Cardiac fibroblast (primary cell): ENCODE results near the gene DCP1B.

ENCODE experiments used
- DNase-seq, 2 donors: peaks; one replicate each; pipeline versions ENCODE4 v3.0.0 to v3.0.0-alpha.2; 2010; ENCODE audit warnings: low read depth in 2 of 2
- H3K4me3 ChIP-seq, 2 donors: replicated peaks in 1 of 2; 1 replicate in 1 of 2; 2 replicates in 1 of 2; pipeline ENCODE4 v1.5.1; 2011; ENCODE audit warnings: low read depth in 2 of 2, low read length in 2 of 2, mild to moderate bottlenecking in 2 of 2, moderate library complexity in 1 of 2
- TF ChIP-seq, protein P1 (sequence below): IDR thresholded peaks from one replicate; pipeline ENCODE4 v1.5.1; 2011; ENCODE audit warnings: low read depth, mild to moderate bottlenecking, low read length, inconsistent platforms

The DCP1B gene

DNA sequence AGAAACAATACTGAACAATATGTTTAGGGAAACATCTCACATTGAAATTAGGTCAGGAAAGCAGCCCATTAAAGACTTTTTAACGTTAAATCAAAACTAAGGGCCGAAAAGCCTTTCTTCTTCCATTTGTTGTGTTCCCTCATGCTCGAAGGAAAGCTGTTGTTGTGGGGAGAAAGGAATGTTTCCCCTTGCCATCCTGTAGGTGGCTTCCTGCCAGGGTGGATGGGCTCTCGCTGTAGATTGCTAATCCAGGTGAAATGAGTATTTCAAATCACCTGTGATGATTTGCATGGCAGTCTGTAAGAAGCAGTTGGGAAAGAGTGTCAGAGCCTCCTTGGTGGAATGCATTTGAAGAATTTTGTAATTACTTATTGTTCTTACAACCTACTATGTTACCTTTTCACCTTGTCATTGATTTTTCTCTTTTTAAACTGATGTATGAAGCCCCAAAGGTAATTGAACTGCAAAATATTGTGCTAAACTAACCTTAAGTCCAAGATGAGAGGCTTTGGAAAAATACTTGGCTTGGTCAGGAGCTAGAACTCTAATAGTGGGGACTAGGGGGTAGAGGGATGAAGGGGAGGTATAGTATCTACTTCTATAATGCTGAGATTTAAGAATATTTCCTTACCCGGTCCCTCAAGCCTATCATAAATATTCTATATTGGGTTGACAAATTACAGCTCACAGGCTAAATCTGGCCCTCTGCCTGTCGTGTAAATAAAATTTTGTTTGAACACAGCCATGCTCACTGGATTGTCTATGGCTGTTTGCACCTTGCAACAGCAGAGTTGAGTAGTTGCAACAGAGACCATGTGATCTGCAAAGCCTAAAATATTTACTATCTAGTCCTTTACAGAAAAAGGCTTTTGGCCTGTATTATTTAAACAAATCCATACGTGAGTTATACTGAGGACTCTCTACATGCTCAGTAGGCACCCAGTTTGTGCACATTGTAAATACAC is 7.7 kb upstream of the DCP1B start:
- DNase-seq: no peak
- TF ChIP-seq, protein P1, sequence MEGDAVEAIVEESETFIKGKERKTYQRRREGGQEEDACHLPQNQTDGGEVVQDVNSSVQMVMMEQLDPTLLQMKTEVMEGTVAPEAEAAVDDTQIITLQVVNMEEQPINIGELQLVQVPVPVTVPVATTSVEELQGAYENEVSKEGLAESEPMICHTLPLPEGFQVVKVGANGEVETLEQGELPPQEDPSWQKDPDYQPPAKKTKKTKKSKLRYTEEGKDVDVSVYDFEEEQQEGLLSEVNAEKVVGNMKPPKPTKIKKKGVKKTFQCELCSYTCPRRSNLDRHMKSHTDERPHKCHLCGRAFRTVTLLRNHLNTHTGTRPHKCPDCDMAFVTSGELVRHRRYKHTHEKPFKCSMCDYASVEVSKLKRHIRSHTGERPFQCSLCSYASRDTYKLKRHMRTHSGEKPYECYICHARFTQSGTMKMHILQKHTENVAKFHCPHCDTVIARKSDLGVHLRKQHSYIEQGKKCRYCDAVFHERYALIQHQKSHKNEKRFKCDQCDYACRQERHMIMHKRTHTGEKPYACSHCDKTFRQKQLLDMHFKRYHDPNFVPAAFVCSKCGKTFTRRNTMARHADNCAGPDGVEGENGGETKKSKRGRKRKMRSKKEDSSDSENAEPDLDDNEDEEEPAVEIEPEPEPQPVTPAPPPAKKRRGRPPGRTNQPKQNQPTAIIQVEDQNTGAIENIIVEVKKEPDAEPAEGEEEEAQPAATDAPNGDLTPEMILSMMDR: no peak
- H3K4me3 ChIP-seq: no peak overlapping the region

DNA sequence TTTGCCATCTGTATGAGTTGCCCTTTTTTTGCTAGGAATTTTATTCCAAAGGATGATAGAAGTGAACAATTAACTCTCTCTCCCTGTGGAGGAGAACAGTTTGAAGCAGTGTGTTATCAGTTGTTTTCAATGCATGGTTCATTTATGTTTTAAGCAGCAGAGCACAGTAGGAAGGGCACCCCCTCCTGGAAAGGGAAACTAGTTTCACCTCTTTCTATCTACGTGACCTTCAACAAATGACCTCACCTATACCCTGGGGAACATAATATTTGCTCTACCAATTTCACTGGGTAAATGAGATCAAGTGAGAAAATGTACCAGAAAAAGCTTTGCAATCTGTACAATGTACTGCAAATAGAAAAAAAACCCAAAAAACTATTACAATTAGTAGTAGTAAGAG is 5.4 kb upstream of the DCP1B start:
- no peak for DNase-seq
- no peak overlapping the region for H3K4me3 ChIP-seq
- TF ChIP-seq, protein P1: no peak

DNA sequence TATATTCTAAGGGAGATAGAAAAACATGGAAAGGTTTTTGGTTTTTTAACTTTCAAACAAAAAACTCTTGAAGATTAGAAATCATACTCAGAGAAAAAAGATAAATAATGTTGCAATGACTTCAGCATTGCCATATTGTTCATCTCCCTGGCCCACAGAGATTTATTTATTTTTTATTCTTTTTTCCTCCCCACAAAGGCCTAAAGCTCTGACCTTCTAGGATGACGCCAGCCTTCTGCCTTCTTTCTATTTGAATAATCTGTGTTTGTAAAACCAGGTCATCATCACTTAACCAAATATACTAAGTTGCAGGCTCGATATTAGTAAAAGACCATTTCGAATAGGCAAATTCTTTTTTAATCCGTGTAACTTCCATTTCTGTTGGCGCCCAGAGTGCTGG is 4.4 kb upstream of the DCP1B start:
- H3K4me3 ChIP-seq: no peak overlapping the region
- no peak for DNase-seq
- TF ChIP-seq, protein P1: no peak

DNA sequence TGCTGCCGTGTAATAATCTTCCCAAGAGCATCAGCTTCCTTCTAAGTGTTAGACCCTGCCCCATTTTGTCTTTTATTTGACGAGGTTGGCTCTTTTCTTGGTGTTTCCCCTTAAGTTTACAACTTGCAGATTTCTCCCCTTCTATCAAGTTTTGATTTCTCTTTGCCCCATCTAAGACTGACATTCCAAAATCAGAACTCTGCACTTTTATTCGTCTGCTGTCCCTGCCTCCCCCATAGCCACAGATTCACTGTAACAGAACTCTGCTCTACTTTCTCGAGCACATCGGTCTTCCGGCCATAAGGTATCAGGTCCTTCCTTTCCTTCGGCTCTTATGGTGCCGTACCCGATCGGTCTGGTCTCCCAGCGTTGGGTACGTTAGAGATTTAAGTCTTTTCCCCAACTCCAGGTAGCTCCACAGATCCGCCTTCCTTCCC is 563 bp downstream of the DCP1B start:
- H3K4me3 ChIP-seq: peak overlapping the region; percentile 98 to 99
- DNase-seq: peak in 1 of 2 donors; percentile 58
- TF ChIP-seq, protein P1: no peak

DNA sequence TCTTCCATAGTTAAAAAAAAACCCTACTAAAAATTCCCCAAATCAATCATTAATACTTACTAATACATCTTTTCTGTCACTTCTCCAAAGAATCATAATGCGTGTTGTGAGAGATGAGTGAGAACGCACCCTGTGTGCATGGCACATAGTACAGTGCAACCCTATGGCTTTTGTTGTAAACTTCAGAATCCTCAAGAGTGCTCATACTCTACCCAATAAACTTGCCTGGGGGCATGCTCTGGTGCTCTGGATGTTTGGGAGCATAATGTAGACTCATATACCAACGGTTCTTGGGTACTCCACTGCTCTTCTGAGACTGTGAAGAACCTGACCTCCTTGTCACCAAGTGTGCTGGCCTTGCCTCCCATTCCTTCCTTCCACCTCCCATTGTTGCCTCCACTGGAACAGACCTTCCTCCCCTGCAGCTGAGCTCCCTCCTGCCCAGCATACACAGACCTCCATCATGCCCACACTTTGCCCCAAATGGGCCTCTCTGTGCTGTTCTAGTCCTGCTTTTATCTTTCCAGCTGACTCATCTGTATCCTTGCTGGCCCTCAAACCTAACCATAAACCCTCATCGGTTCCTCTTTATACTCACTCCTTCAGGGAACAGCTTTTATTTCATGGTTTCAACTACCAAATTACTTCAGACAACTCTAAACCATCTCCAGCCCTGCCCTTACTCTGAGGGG is 8.9 kb downstream of the DCP1B start:
- DNase-seq: no peak
- TF ChIP-seq, protein P1: no peak
- H3K4me3 ChIP-seq: no peak overlapping the region

DNA sequence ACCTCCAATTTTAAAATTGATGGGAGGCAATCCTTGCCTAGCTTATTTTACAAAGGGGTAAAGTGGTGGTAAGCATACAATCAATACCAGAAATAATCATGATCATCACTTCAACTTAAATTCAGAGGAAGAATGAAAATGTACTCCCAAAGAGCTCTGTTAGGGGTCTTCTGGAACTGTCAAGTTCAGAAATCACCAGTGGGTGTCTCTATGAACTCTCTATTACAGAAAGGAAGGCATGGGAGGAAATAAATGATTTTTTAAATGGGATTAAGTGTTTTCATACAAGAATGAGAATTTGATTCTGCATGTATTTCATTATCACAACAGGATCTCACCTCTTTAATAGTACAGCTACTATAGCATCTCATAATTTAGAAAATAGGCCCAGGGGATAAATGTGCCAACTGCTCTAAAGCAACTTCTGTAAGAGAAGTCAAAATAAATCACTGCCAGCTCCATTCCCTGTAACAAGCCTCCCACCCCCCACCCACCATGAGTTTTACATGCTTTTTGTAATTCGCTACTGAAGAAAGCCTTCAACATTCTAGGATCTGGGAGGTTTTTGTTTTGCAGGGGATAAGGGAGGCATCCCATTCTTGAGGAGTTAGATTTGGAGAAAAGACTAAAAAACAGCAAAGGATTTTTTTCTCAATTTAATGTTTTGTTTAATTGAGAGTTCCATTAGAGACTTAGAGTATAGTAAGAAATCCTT is 9.7 kb downstream of the DCP1B start:
- H3K4me3 ChIP-seq: no peak overlapping the region
- no peak for DNase-seq
- TF ChIP-seq, protein P1: no peak
